ENCODE results near the gene B3GALNT1. TPM values are rescaled to one million over a fixed set of nuclear protein-coding genes. Genes with fewer than 3 reads are reported as not detected.

The B3GALNT1 gene
- total RNA-seq, 1 donor from 2014 or later, result 22.5 TPM

DNA sequence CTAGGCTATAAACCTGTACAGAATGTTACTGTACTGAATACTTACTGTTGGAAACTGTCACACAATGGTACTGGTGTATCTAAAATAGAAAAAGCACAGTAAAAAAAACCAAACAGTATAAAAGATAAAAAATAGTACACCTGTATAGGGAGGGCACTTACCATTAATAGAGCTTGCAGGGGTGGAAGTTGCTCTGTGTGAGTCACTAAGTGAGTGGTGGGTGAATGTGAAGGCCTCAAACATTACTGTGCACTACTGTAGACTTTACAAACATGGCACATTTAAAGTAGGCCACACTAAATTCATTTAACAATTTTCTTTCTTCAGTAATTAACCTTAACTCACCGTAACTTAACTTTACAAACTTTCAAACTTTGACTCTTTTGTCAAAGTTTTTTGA lies 22.0 kb downstream of the B3GALNT1 start:
- no peaks in the 10 kb centered on the region for H3F3A ChIP-seq (ENCODE audit: low read depth)
- Mint-ChIP-seq H3K4me1 (no peaks in the 10 kb centered on the region), H3K9me3 (no peaks in the 10 kb centered on the region), H3K36me3 (no peaks in the 10 kb centered on the region), H3K27ac (no peak overlapping the region), H3K27me3 (ENCODE audit: insufficient read depth, low read depth) (peaks cover 5% of the 10 kb centered on the region), H3K4me3 (no peak overlapping the region)
- TF ChIP-seq EZH2phosphoT487 (IDR thresholded peaks at IDR 0.05), result no peak
- TF ChIP-seq, protein P1, sequence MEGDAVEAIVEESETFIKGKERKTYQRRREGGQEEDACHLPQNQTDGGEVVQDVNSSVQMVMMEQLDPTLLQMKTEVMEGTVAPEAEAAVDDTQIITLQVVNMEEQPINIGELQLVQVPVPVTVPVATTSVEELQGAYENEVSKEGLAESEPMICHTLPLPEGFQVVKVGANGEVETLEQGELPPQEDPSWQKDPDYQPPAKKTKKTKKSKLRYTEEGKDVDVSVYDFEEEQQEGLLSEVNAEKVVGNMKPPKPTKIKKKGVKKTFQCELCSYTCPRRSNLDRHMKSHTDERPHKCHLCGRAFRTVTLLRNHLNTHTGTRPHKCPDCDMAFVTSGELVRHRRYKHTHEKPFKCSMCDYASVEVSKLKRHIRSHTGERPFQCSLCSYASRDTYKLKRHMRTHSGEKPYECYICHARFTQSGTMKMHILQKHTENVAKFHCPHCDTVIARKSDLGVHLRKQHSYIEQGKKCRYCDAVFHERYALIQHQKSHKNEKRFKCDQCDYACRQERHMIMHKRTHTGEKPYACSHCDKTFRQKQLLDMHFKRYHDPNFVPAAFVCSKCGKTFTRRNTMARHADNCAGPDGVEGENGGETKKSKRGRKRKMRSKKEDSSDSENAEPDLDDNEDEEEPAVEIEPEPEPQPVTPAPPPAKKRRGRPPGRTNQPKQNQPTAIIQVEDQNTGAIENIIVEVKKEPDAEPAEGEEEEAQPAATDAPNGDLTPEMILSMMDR (IDR thresholded peaks at IDR 0.05), result no peak
- no peak for TF ChIP-seq EZH2 (IDR thresholded peaks at IDR 0.05)
- no peaks in the 10 kb centered on the region for H3K27me3 ChIP-seq
- no peak overlapping the region for H3K27ac ChIP-seq
- H3K4me3 ChIP-seq, result no peak overlapping the region
- H3K36me3 ChIP-seq, result no peaks in the 10 kb centered on the region
- H3K4me1 ChIP-seq, result no peaks in the 10 kb centered on the region
- H3K79me2 ChIP-seq (ENCODE audit: low read depth), result no peaks in the 10 kb centered on the region
- DNase-seq (ENCODE audit: low spot score), result no peak
- no peaks in the 10 kb centered on the region for H3K9me3 ChIP-seq (ENCODE audit: low read depth)
- no peak overlapping the region for H3K4me2 ChIP-seq
- no peak overlapping the region for H3K9ac ChIP-seq
- H4K20me1 ChIP-seq (ENCODE audit: low read depth), result no peaks in the 10 kb centered on the region
- no peak overlapping the region for H2AFZ ChIP-seq (replicated peaks)

DNA sequence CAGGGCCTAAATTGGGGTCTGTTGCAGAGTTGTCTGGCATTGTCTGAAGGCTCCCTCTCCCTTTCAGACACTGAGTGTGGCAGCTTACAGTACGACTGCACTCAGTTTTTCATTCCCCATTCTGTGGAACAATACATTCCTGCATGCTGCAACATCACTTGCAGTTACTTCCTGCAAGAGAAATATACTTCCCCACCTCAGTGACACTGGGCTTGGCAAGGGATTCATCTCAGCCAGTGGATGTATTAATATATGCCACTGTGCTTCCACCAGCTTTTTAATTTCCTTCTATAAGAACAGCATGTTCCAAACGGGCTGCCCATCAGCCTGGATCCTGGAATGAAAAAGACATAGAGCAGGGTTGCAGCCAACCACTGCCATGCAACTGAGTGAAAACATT lies 23.1 kb downstream of the B3GALNT1 start:
- H3K27ac ChIP-seq, result no peak overlapping the region
- TF ChIP-seq EZH2phosphoT487 (IDR thresholded peaks at IDR 0.05) (no peak), EZH2 (IDR thresholded peaks at IDR 0.05) (no peak)
- TF ChIP-seq, protein P1 (IDR thresholded peaks at IDR 0.05), result no peak
- H3K9me3 ChIP-seq (ENCODE audit: low read depth), result no peaks in the 10 kb centered on the region
- H3K36me3 ChIP-seq, result no peaks in the 10 kb centered on the region
- H3K4me1 ChIP-seq, result no peaks in the 10 kb centered on the region
- no peak for DNase-seq (ENCODE audit: low spot score)
- H2AFZ ChIP-seq (replicated peaks), result no peak overlapping the region
- H3K27me3 ChIP-seq, result no peaks in the 10 kb centered on the region
- Mint-ChIP-seq H3K36me3 (no peaks in the 10 kb centered on the region), H3K9me3 (no peaks in the 10 kb centered on the region), H3K27me3 (ENCODE audit: insufficient read depth, low read depth) (no peaks in the 10 kb centered on the region), H3K4me3 (no peak overlapping the region), H3K4me1 (no peaks in the 10 kb centered on the region), H3K27ac (no peak overlapping the region)
- H3K4me3 ChIP-seq, result no peak overlapping the region
- no peak overlapping the region for H3K4me2 ChIP-seq
- no peak overlapping the region for H3K9ac ChIP-seq
- H3K79me2 ChIP-seq (ENCODE audit: low read depth), result no peaks in the 10 kb centered on the region
- H4K20me1 ChIP-seq (ENCODE audit: low read depth), result no peaks in the 10 kb centered on the region
- H3F3A ChIP-seq (ENCODE audit: low read depth), result no peaks in the 10 kb centered on the region

DNA sequence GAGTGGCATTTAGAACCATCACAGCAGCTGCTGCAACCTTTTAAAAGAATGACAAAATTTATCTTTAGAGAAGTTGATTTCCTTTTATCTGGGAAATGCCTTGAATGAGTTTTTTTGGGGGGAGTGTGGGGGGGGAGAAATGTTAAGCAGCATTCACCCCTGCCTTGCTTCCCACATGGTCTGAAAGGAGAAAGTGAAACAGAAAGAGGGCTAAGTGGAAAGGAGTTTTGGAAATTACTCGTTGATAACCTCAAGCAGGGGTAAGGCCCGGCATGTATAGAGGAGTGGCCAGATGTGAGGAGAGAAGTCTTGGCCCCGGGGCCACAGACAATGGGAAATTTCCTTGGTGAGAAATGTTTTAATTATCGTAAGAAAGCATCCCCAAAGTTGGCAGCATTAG lies 23.5 kb downstream of the B3GALNT1 start:
- H3K27ac ChIP-seq, result no peak overlapping the region
- no peak overlapping the region for H2AFZ ChIP-seq (replicated peaks)
- H3K27me3 Mint-ChIP-seq (ENCODE audit: insufficient read depth, low read depth), result no peaks in the 10 kb centered on the region
- TF ChIP-seq, protein P1 (IDR thresholded peaks at IDR 0.05), result no peak
- no peak for TF ChIP-seq EZH2phosphoT487 (IDR thresholded peaks at IDR 0.05)
- no peak for TF ChIP-seq EZH2 (IDR thresholded peaks at IDR 0.05)
- H4K20me1 ChIP-seq (ENCODE audit: low read depth), result no peaks in the 10 kb centered on the region
- H3K9ac ChIP-seq, result no peak overlapping the region
- no peaks in the 10 kb centered on the region for H3K4me1 ChIP-seq
- no peaks in the 10 kb centered on the region for H3K36me3 ChIP-seq
- no peaks in the 10 kb centered on the region for H3K9me3 ChIP-seq (ENCODE audit: low read depth)
- no peak overlapping the region for H3K27ac Mint-ChIP-seq
- H3K4me1 Mint-ChIP-seq, result no peaks in the 10 kb centered on the region
- no peaks in the 10 kb centered on the region for H3K27me3 ChIP-seq
- H3K4me3 ChIP-seq, result no peak overlapping the region
- H3K79me2 ChIP-seq (ENCODE audit: low read depth), result no peaks in the 10 kb centered on the region
- no peak overlapping the region for H3K4me3 Mint-ChIP-seq
- no peaks in the 10 kb centered on the region for H3K36me3 Mint-ChIP-seq
- no peak overlapping the region for H3K4me2 ChIP-seq
- no peaks in the 10 kb centered on the region for H3F3A ChIP-seq (ENCODE audit: low read depth)
- no peaks in the 10 kb centered on the region for H3K9me3 Mint-ChIP-seq
- no peak for DNase-seq (ENCODE audit: low spot score)

Measured in neural progenitor cell (in vitro differentiated cells).